ENCODE results near the gene DLG2.

The DLG2 gene

GRCh38 chr11:84775503-84775902 lies 851.6 kb downstream of the DLG2 start:
- TF ChIP-seq, protein P1, sequence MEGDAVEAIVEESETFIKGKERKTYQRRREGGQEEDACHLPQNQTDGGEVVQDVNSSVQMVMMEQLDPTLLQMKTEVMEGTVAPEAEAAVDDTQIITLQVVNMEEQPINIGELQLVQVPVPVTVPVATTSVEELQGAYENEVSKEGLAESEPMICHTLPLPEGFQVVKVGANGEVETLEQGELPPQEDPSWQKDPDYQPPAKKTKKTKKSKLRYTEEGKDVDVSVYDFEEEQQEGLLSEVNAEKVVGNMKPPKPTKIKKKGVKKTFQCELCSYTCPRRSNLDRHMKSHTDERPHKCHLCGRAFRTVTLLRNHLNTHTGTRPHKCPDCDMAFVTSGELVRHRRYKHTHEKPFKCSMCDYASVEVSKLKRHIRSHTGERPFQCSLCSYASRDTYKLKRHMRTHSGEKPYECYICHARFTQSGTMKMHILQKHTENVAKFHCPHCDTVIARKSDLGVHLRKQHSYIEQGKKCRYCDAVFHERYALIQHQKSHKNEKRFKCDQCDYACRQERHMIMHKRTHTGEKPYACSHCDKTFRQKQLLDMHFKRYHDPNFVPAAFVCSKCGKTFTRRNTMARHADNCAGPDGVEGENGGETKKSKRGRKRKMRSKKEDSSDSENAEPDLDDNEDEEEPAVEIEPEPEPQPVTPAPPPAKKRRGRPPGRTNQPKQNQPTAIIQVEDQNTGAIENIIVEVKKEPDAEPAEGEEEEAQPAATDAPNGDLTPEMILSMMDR (IDR thresholded peaks at IDR 0.05; ENCODE audit: insufficient read depth, low read length, missing control alignments), result no peak
- no peak overlapping the region for H3K4me3 ChIP-seq (ENCODE audit: low read depth, low read length)
- DNase-seq (ENCODE audit: low read depth, low spot score), result no peak
- POLR2A ChIA-PET, result no interaction called here
- CTCF ChIA-PET, result no interaction called here

- no peak for DNase-seq (ENCODE audit: low read depth, low spot score)
- TF ChIP-seq, protein P1 (IDR thresholded peaks at IDR 0.05; ENCODE audit: insufficient read depth, low read length, missing control alignments), result no peak
- H3K4me3 ChIP-seq (ENCODE audit: low read depth, low read length), result no peak overlapping the region
- ChIA-PET CTCF (no interaction called here), POLR2A (no interaction called here)
Measured at GRCh38 chr11:84763931-84764330, 863.2 kb downstream of the DLG2 start.

- POLR2A ChIA-PET, result no interaction called here
- CTCF ChIA-PET, result no interaction called here
- DNase-seq (ENCODE audit: low read depth, low spot score), result no peak
Measured at GRCh38 chr11:84757711-84758110, 869.4 kb downstream of the DLG2 start.

DNA sequence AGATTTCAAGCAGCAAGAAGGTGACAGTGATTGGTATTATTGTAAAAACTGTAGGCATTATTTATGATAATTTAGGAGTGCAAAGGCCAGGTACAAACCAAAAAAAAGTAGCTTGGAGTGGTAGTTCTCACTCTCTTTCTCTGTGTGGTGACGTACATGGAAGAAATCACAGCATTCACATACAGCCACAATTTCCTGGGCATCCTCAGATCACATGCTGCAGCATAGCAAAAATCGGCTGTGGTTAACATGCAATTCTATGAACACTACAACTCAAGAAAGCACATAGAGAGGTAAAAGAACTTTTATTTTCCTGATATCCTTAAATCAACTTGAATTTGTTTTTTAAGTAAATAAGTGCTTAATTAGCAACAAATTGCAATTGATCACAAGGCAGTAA lies 875.8 kb downstream of the DLG2 start:
- H3K4me3 ChIP-seq (ENCODE audit: low read depth, low read length), result no peak overlapping the region
- TF ChIP-seq, protein P1 (IDR thresholded peaks at IDR 0.05; ENCODE audit: insufficient read depth, low read length, missing control alignments), result no peak
- no peak for DNase-seq (ENCODE audit: low read depth, low spot score)
- ChIA-PET POLR2A (no interaction called here), CTCF (no interaction called here)

More at GRCh38 chr11:84757711-84758110, 869.4 kb downstream of the DLG2 start:
- H3K4me3 ChIP-seq (ENCODE audit: low read depth, low read length), result no peak overlapping the region
- TF ChIP-seq, protein P1 (IDR thresholded peaks at IDR 0.05; ENCODE audit: insufficient read depth, low read length, missing control alignments), result no peak

DNA sequence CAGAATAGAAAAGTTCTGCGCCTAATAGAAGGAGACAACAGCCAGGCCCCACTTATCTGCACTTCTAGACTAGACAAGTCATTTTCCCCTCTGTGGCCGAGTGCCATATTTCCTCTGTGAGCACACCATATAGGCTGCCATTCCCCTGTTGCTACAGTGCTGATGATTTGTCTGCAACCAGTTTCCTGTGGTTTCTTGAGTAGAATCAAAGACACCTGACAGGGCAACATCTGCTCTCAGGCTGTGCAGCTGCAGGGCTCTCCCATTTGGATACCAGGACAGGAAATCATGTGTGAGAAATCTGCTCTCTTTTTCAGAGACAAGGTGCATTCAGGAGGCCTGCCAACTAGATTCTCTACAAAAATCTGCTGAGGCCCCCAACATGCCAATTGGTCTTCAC lies 879.3 kb downstream of the DLG2 start:
- TF ChIP-seq, protein P1 (IDR thresholded peaks at IDR 0.05; ENCODE audit: insufficient read depth, low read length, missing control alignments), result no peak
- DNase-seq (ENCODE audit: low read depth, low spot score), result no peak
- H3K4me3 ChIP-seq (ENCODE audit: low read depth, low read length), result no peak overlapping the region
- ChIA-PET POLR2A (no interaction called here), CTCF (no interaction called here)

DNA sequence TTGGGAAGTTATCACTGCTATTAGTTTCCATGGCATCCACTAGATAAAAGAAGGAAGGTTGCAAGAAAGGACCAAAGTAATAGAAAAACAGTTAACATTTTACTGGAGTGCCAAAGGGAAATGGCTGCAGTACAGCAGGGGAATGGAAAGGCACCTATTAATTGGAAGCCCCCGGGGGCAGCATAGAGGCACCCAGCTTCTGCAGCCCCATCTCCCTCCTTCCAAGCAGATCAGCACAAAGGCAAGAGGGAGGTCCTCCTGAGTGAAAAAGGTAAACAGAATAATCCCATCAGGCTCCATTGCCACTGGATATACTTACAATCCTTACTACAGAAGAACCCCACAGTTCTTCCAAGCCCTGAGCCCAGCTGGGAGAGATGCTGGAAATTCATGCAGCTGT lies 887.1 kb downstream of the DLG2 start:
- TF ChIP-seq, protein P1 (IDR thresholded peaks at IDR 0.05; ENCODE audit: insufficient read depth, low read length, missing control alignments), result no peak
- ChIA-PET POLR2A (no interaction called here), CTCF (no interaction called here)
- DNase-seq (ENCODE audit: low read depth, low spot score), result no peak
- no peak overlapping the region for H3K4me3 ChIP-seq (ENCODE audit: low read depth, low read length)
